KMS-11 (cell line): ENCODE data around the gene RLN2.

Experiments used
- H2AFZ ChIP-seq: fragments of 200-600 bp; sonication (generic); 2 replicates; pipeline ENCODE4 v1.6.1; 2016; ENCODE audit warnings: antibody characterized with exemption, mixed run types, low read depth
- H3K27ac ChIP-seq: fragments of 200-600 bp; sonication (generic); 2 replicates; pipeline ENCODE4 v1.6.1; 2016; ENCODE audit warnings: mild to moderate bottlenecking, mixed run types
- H3K27me3 ChIP-seq: fragments of 200-600 bp; sonication (generic); 2 replicates; pipeline ENCODE4 v1.6.1; 2017; ENCODE audit warnings: mild to moderate bottlenecking, low read depth, mixed run types, moderate library complexity; ENCODE audit not compliant: insufficient read depth
- H3K36me3 ChIP-seq: fragments of 200-600 bp; sonication (generic); 2 replicates; pipeline ENCODE4 v1.6.1; 2017; ENCODE audit warnings: mild to moderate bottlenecking, mixed run types; ENCODE audit not compliant: insufficient read depth
- H3K4me1 ChIP-seq: fragments of 200-600 bp; sonication (generic); 2 replicates; pipeline ENCODE4 v1.6.1; 2016; ENCODE audit warnings: mild to moderate bottlenecking, low read depth, mixed run types; ENCODE audit not compliant: poor library complexity, severe bottlenecking
- H3K4me2 ChIP-seq: fragments of 200-600 bp; sonication (generic); 2 replicates; pipeline ENCODE4 v1.7.0; 2016; ENCODE audit warnings: mild to moderate bottlenecking, mixed run types
- H3K4me3 ChIP-seq: fragments of 200-600 bp; sonication (generic); IDR thresholded peaks from 2 replicates; pipeline ENCODE4 v1.6.1; 2017; ENCODE audit warnings: low read depth, low read length, mixed read lengths; ENCODE audit not compliant: insufficient read depth
- H3K79me2 ChIP-seq: fragments of 200-600 bp; sonication (generic); 2 replicates; pipeline ENCODE4 v1.6.1; 2016; ENCODE audit warnings: low read depth, mixed run types; ENCODE audit not compliant: insufficient read depth
- H3K9ac ChIP-seq: fragments of 200-600 bp; sonication (generic); 2 replicates; pipeline ENCODE4 v1.6.1; 2016; ENCODE audit warnings: mild to moderate bottlenecking, mixed run types
- H4K20me1 ChIP-seq: fragments of 200-600 bp; sonication (generic); 2 replicates; pipeline ENCODE4 v1.6.1; 2016; ENCODE audit warnings: mild to moderate bottlenecking, mixed run types; ENCODE audit not compliant: insufficient read depth
- CTCF ChIP-seq: fragments of 200-600 bp; sonication (generic); conservative IDR thresholded peaks from 2 replicates; pipeline ENCODE4 v1.6.1; 2017; ENCODE audit warnings: low read depth, mild to moderate bottlenecking, antibody characterized with exemption, low read length, moderate library complexity, mixed read lengths

The RLN2 gene

GRCh38 chr9:5292141-5292540 is 12.4 kb downstream of the RLN2 start:
- H3K4me2 ChIP-seq = no peak overlapping the region
- H2AFZ ChIP-seq = no peak overlapping the region
- no peak for TF ChIP-seq CTCF
- no peaks in the 10 kb centered on the region for H3K79me2 ChIP-seq
- H3K27ac ChIP-seq = no peak overlapping the region
- no peaks in the 10 kb centered on the region for H3K27me3 ChIP-seq
- no peak overlapping the region for H3K4me3 ChIP-seq
- no peaks in the 10 kb centered on the region for H4K20me1 ChIP-seq
- no peaks in the 10 kb centered on the region for H3K36me3 ChIP-seq
- no peak overlapping the region for H3K9ac ChIP-seq
- no peaks in the 10 kb centered on the region for H3K4me1 ChIP-seq

- Histone ChIP-seq H3K9ac (no peak overlapping the region), H3K79me2 (no peaks in the 10 kb centered on the region), H3K4me3 (no peak overlapping the region), H3K27me3 (no peaks in the 10 kb centered on the region), H2AFZ (no peak overlapping the region), H3K4me1 (no peaks in the 10 kb centered on the region), H3K4me2 (no peak overlapping the region), H3K27ac (no peak overlapping the region), H3K36me3 (no peaks in the 10 kb centered on the region), H4K20me1 (no peaks in the 10 kb centered on the region)
- TF ChIP-seq CTCF = no peak
Measured at GRCh38 chr9:5288591-5288990, 15.9 kb downstream of the RLN2 start.

- no peak overlapping the region for H3K4me3 ChIP-seq
- TF ChIP-seq CTCF = no peak
- H4K20me1 ChIP-seq = no peaks in the 10 kb centered on the region
- H3K9ac ChIP-seq = no peak overlapping the region
- H2AFZ ChIP-seq = no peak overlapping the region
- no peak overlapping the region for H3K27ac ChIP-seq
- no peaks in the 10 kb centered on the region for H3K79me2 ChIP-seq
- H3K27me3 ChIP-seq = no peaks in the 10 kb centered on the region
- H3K4me1 ChIP-seq = no peaks in the 10 kb centered on the region
- no peaks in the 10 kb centered on the region for H3K36me3 ChIP-seq
- no peak overlapping the region for H3K4me2 ChIP-seq
Measured at GRCh38 chr9:5286262-5286661, 18.3 kb downstream of the RLN2 start.

GRCh38 chr9:5278486-5278885 is 26.0 kb downstream of the RLN2 start:
- no peaks in the 10 kb centered on the region for H3K4me1 ChIP-seq
- no peak overlapping the region for H3K4me2 ChIP-seq
- no peak for TF ChIP-seq CTCF
- H3K36me3 ChIP-seq = no peaks in the 10 kb centered on the region
- no peaks in the 10 kb centered on the region for H4K20me1 ChIP-seq
- no peaks in the 10 kb centered on the region for H3K27me3 ChIP-seq
- no peak overlapping the region for H3K27ac ChIP-seq
- no peak overlapping the region for H3K4me3 ChIP-seq
- H2AFZ ChIP-seq = no peak overlapping the region
- no peaks in the 10 kb centered on the region for H3K79me2 ChIP-seq
- no peak overlapping the region for H3K9ac ChIP-seq

- H3K27ac ChIP-seq = no peak overlapping the region
- no peaks in the 10 kb centered on the region for H4K20me1 ChIP-seq
- no peaks in the 10 kb centered on the region for H3K79me2 ChIP-seq
- H2AFZ ChIP-seq = no peak overlapping the region
- no peaks in the 10 kb centered on the region for H3K4me1 ChIP-seq
- H3K27me3 ChIP-seq = no peaks in the 10 kb centered on the region
- no peak overlapping the region for H3K4me2 ChIP-seq
- no peak overlapping the region for H3K4me3 ChIP-seq
- no peak overlapping the region for H3K9ac ChIP-seq
- no peaks in the 10 kb centered on the region for H3K36me3 ChIP-seq
- no peak for TF ChIP-seq CTCF
Measured at GRCh38 chr9:5274770-5275169, 29.7 kb downstream of the RLN2 start.
